ENCODE measurements around the gene DHCR7. TPM values are rescaled to one million over a fixed set of nuclear protein-coding genes. Genes with fewer than 3 reads are reported as not detected.

The DHCR7 gene
- total RNA-seq, 1 experiment from 2014 or later = 15.4 TPM

GRCh38 chr11:71484248-71485062 is 36.3 kb upstream of the DHCR7 start:
- H3K27ac ChIP-seq = no peak overlapping the region
- no peaks in the 10 kb centered on the region for H3K4me1 ChIP-seq (replicated peaks)
- no peak for DNase-seq (ENCODE audit: low read depth in 1 of 2, low spot score in 2 of 2)
- no peaks in the 10 kb centered on the region for H3K9me3 ChIP-seq (replicated peaks)
- H3K36me3 ChIP-seq = no peaks in the 10 kb centered on the region
- H3K27me3 ChIP-seq (replicated peaks) = no peaks in the 10 kb centered on the region
- H3K4me3 ChIP-seq = no peak overlapping the region

- Histone ChIP-seq H3K36me3 (no peaks in the 10 kb centered on the region), H3K4me3 (no peak overlapping the region), H3K27ac (no peak overlapping the region), H3K9me3 (replicated peaks) (no peaks in the 10 kb centered on the region), H3K27me3 (replicated peaks) (no peaks in the 10 kb centered on the region), H3K4me1 (replicated peaks) (no peaks in the 10 kb centered on the region)
- DNase-seq (ENCODE audit: low read depth in 1 of 2, low spot score in 2 of 2) = no peak
Measured at GRCh38 chr11:71483692-71484091, 35.5 kb upstream of the DHCR7 start.

GRCh38 chr11:71482746-71483364 is 34.7 kb upstream of the DHCR7 start:
- H3K36me3 ChIP-seq = no peaks in the 10 kb centered on the region
- no peaks in the 10 kb centered on the region for H3K27me3 ChIP-seq (replicated peaks)
- H3K4me1 ChIP-seq (replicated peaks) = no peaks in the 10 kb centered on the region
- H3K4me3 ChIP-seq = no peak overlapping the region
- no peak for DNase-seq (ENCODE audit: low read depth in 1 of 2, low spot score in 2 of 2)
- no peaks in the 10 kb centered on the region for H3K9me3 ChIP-seq (replicated peaks)
- no peak overlapping the region for H3K27ac ChIP-seq

- Histone ChIP-seq H3K36me3 (no peaks in the 10 kb centered on the region), H3K27me3 (replicated peaks) (no peaks in the 10 kb centered on the region), H3K4me3 (no peak overlapping the region), H3K9me3 (replicated peaks) (no peaks in the 10 kb centered on the region), H3K27ac (no peak overlapping the region), H3K4me1 (replicated peaks) (no peaks in the 10 kb centered on the region)
- no peak for DNase-seq (ENCODE audit: low read depth in 1 of 2, low spot score in 2 of 2)
Measured at GRCh38 chr11:71482216-71482615, 34.0 kb upstream of the DHCR7 start.

- Histone ChIP-seq H3K9me3 (replicated peaks) (no peaks in the 10 kb centered on the region), H3K27ac (no peak overlapping the region), H3K36me3 (no peaks in the 10 kb centered on the region), H3K27me3 (replicated peaks) (no peaks in the 10 kb centered on the region), H3K4me1 (replicated peaks) (no peaks in the 10 kb centered on the region), H3K4me3 (no peak overlapping the region)
- no peak for DNase-seq (ENCODE audit: low read depth in 1 of 2, low spot score in 2 of 2)
Measured at GRCh38 chr11:71481101-71481960, 33.1 kb upstream of the DHCR7 start.

- H3K27me3 ChIP-seq (replicated peaks) = no peaks in the 10 kb centered on the region
- H3K4me1 ChIP-seq (replicated peaks) = no peaks in the 10 kb centered on the region
- H3K27ac ChIP-seq = no peak overlapping the region
- no peaks in the 10 kb centered on the region for H3K9me3 ChIP-seq (replicated peaks)
- no peaks in the 10 kb centered on the region; the same call in 1 of the 2 replicates for H3K36me3 ChIP-seq
- DNase-seq (ENCODE audit: low read depth in 1 of 2, low spot score in 2 of 2) = no peak
- no peak overlapping the region for H3K4me3 ChIP-seq
Measured at GRCh38 chr11:71478528-71478840, 30.3 kb upstream of the DHCR7 start.

- DNase-seq (ENCODE audit: low read depth in 1 of 2, low spot score in 2 of 2) = no peak
- H3K27me3 ChIP-seq (replicated peaks) = no peaks in the 10 kb centered on the region
- no peaks in the 10 kb centered on the region for H3K4me1 ChIP-seq (replicated peaks)
- no peak overlapping the region for H3K27ac ChIP-seq
- no peaks in the 10 kb centered on the region; the same call in 1 of the 2 replicates for H3K36me3 ChIP-seq
- no peak overlapping the region for H3K4me3 ChIP-seq
- H3K9me3 ChIP-seq (replicated peaks) = no peaks in the 10 kb centered on the region
Measured at GRCh38 chr11:71477641-71478527, 29.7 kb upstream of the DHCR7 start.

GRCh38 chr11:71476926-71477640 is 28.9 kb upstream of the DHCR7 start:
- H3K27me3 ChIP-seq (replicated peaks) = no peaks in the 10 kb centered on the region
- H3K36me3 ChIP-seq = no peaks in the 10 kb centered on the region; the same call in 1 of the 2 replicates
- H3K9me3 ChIP-seq (replicated peaks) = no peaks in the 10 kb centered on the region
- H3K27ac ChIP-seq = no peak overlapping the region
- no peak for DNase-seq (ENCODE audit: low read depth in 1 of 2, low spot score in 2 of 2)
- no peaks in the 10 kb centered on the region for H3K4me1 ChIP-seq (replicated peaks)
- H3K4me3 ChIP-seq = no peak overlapping the region

- Histone ChIP-seq H3K27ac (no peak overlapping the region), H3K4me1 (replicated peaks) (no peaks in the 10 kb centered on the region), H3K27me3 (replicated peaks) (no peaks in the 10 kb centered on the region), H3K9me3 (replicated peaks) (no peaks in the 10 kb centered on the region), H3K36me3 (no peaks in the 10 kb centered on the region; the same call in 1 of the 2 replicates), H3K4me3 (no peak overlapping the region)
- DNase-seq (ENCODE audit: low read depth in 1 of 2, low spot score in 2 of 2) = no peak
Measured at GRCh38 chr11:71476031-71476430, 27.8 kb upstream of the DHCR7 start.

GRCh38 chr11:71474771-71475483 is 26.7 kb upstream of the DHCR7 start:
- no peaks in the 10 kb centered on the region; the same call in 1 of the 2 replicates for H3K36me3 ChIP-seq
- H3K4me1 ChIP-seq (replicated peaks) = no peaks in the 10 kb centered on the region
- no peak for DNase-seq (ENCODE audit: low read depth in 1 of 2, low spot score in 2 of 2)

GRCh38 chr11:71474141-71474770 is 26.1 kb upstream of the DHCR7 start:
- DNase-seq (ENCODE audit: low read depth in 1 of 2, low spot score in 2 of 2) = no peak
- no peaks in the 10 kb centered on the region for H3K27me3 ChIP-seq (replicated peaks)
- no peaks in the 10 kb centered on the region for H3K9me3 ChIP-seq (replicated peaks)
- H3K27ac ChIP-seq = no peak overlapping the region
- H3K4me1 ChIP-seq (replicated peaks) = no peaks in the 10 kb centered on the region
- H3K36me3 ChIP-seq = no peaks in the 10 kb centered on the region; the same call in 1 of the 2 replicates
- no peak overlapping the region for H3K4me3 ChIP-seq

More at GRCh38 chr11:71474771-71475483, 26.7 kb upstream of the DHCR7 start:
- H3K27me3 ChIP-seq (replicated peaks) = no peaks in the 10 kb centered on the region
- H3K9me3 ChIP-seq (replicated peaks) = no peaks in the 10 kb centered on the region
- no peak overlapping the region for H3K27ac ChIP-seq
- no peak overlapping the region for H3K4me3 ChIP-seq

GRCh38 chr11:71473793-71474080 is 25.5 kb upstream of the DHCR7 start:
- no peak for DNase-seq (ENCODE audit: low read depth in 1 of 2, low spot score in 2 of 2)
- Histone ChIP-seq H3K27ac (no peak overlapping the region), H3K4me1 (replicated peaks) (no peaks in the 10 kb centered on the region), H3K4me3 (no peak overlapping the region), H3K9me3 (replicated peaks) (no peaks in the 10 kb centered on the region), H3K27me3 (replicated peaks) (no peaks in the 10 kb centered on the region), H3K36me3 (no peaks in the 10 kb centered on the region; the same call in 1 of the 2 replicates)
